Left lung (tissue), 10 donors: ENCODE measurements around the gene GSG1. TPM values are rescaled to one million over a fixed set of nuclear protein-coding genes. Genes with fewer than 3 reads are reported as not detected.
A peak's percentile ranks its signal among the peaks of the same experiment; 100 is the strongest.
"Not testable (repeated sequence)": the region's sequence is repeated elsewhere in the genome, so short reads cannot be mapped to it uniquely, and the experiment has no call there.

ENCODE experiments used
- ATAC-seq: fragments of 200-7000 bp; cut with Tn5 transposase; one replicate; pipeline ENCODE4 v1.9.1; 2020; ENCODE audit warnings: moderate library complexity
- DNase-seq, 4 donors: peaks; one replicate each; pipeline ENCODE4 v3.0.0-alpha.2; 2013 to 2020
- H3K27ac ChIP-seq, 2 donors: fragments of 200-600 bp; sonication (generic) in 1 of 2; one replicate each; pipeline versions ENCODE4 v1.5.0 to v1.8.0; 2020 to 2021
- H3K27me3 ChIP-seq, 2 donors: fragments of 200-600 bp; sonication (generic) in 1 of 2; one replicate each; pipeline versions ENCODE4 v1.5.0 to v1.8.0; 2020 to 2021
- H3K36me3 ChIP-seq, 2 donors: fragments of 200-600 bp; sonication (generic) in 1 of 2; one replicate each; pipeline versions ENCODE4 v1.5.0 to v1.8.0; 2020 to 2021
- H3K4me1 ChIP-seq, 2 donors: fragments of 200-600 bp; one replicate each; pipeline ENCODE4 v1.8.0; 2021
- H3K4me3 ChIP-seq, 2 donors: fragments of 200-600 bp; sonication (generic) in 1 of 2; one replicate each; pipeline versions ENCODE4 v1.5.0 to v1.8.0; 2020 to 2021; ENCODE audit warnings: mild to moderate bottlenecking in 1 of 2
- H3K9me3 ChIP-seq, 2 donors: fragments of 200-600 bp; sonication (generic) in 1 of 2; one replicate each; pipeline versions ENCODE4 v1.5.0 to v1.8.0; 2020 to 2021
- CTCF ChIP-seq, 2 donors: fragments of 200-600 bp; sonication (generic) in 1 of 2; IDR thresholded peaks; one replicate each; pipeline versions ENCODE4 v1.5.0 to v1.8.0; 2021; ENCODE audit warnings: antibody characterized with exemption in 2 of 2
- intact Hi-C, 2 donors: fragments of 100-400 bp; cut with DNase I; formaldehyde crosslinking; loops; one replicate each; pipeline versions ENCODE4 v1.11.2 to v1.14.2; 2022
- polyA plus RNA-seq, 6 donors: library from polyadenylated mRNA; unstranded; fragments of 120-200 nt; gene quantifications; one replicate each; pipeline ENCODE4 v1.2.1, GENCODE V29; 2013; ENCODE audit not compliant: insufficient read length in 6 of 6
- total RNA-seq, 2 donors: library from RNA; stranded (reverse); fragmentation: NEBNext Ultra II Directional; extraction: Animal tissue kit (Norgen Biotek cat#: 25700); gene quantifications; one replicate each; pipeline ENCODE4 v1.2.1, GENCODE V29; 2021
- donor health status: DM: no; HTN: yes; CAD: no.
- donor health status: DM: no; HTN: no; CAD: no.

GSG1 gene
- total and polyA plus RNA-seq, 8 donors: 0.26 to 0.75 (median 0.61) TPM; not detected in 1

GRCh38 chr12:13085968-13086686 is 17.3 kb downstream of the GSG1 start:
- no peaks in the 10 kb centered on the region for H3K9me3 ChIP-seq
- peak; percentile 84 for ATAC-seq
- intact Hi-C loops: loop anchor here in 1 of 2 donors (10.0 kb wide), 1 partner anchor 81 kb away; the partner anchor contains the start of gene HEBP1
- H3K4me1 ChIP-seq: no peaks in the 10 kb centered on the region
- peak in 1 of 4 donors; percentile 13 for DNase-seq
- no peak for TF ChIP-seq CTCF (IDR thresholded peaks at IDR 0.05)
- no peaks in the 10 kb centered on the region for H3K27me3 ChIP-seq
- H3K4me3 ChIP-seq: no peak overlapping the region
- H3K27ac ChIP-seq: no peak overlapping the region
- peaks cover 0 to 1% of the 10 kb centered on the region in 2 donors for H3K36me3 ChIP-seq

- intact Hi-C loops: loop anchor here in 1 of 2 donors (10.0 kb wide), 1 partner anchor 80 kb away; the partner anchor contains the start of gene HEBP1
Observed at GRCh38 chr12:13084898-13085640, 18.4 kb downstream of the GSG1 start.

GRCh38 chr12:13083638-13084037 is 19.8 kb downstream of the GSG1 start:
- not testable (repeated sequence) for H3K27ac ChIP-seq, ATAC-seq, H3K27me3 ChIP-seq, H3K9me3 ChIP-seq, H3K4me3 ChIP-seq, DNase-seq, H3K4me1 ChIP-seq
- peaks cover 0 to 14% of the 10 kb centered on the region in 2 donors for H3K36me3 ChIP-seq
- intact Hi-C loops: loop anchor here in 1 of 2 donors (10.0 kb wide), 1 partner anchor 79 kb away; the partner anchor contains the start of gene HEBP1

More at GRCh38 chr12:13084898-13085640, 18.4 kb downstream of the GSG1 start:
- ATAC-seq (no peak), DNase-seq (no peak)
- no peak overlapping the region for H3K4me3 ChIP-seq
- no peaks in the 10 kb centered on the region for H3K9me3 ChIP-seq
- H3K4me1 ChIP-seq: no peaks in the 10 kb centered on the region
- no peak overlapping the region for H3K27ac ChIP-seq
- no peaks in the 10 kb centered on the region for H3K27me3 ChIP-seq
- TF ChIP-seq CTCF (IDR thresholded peaks at IDR 0.05): no peak
- peaks cover 0 to 12% of the 10 kb centered on the region in 2 donors for H3K36me3 ChIP-seq

GRCh38 chr12:13082861-13083260 is 20.6 kb downstream of the GSG1 start:
- no peak for TF ChIP-seq CTCF (IDR thresholded peaks at IDR 0.05)
- H3K4me3 ChIP-seq: no peak overlapping the region
- DNase-seq (no peak), ATAC-seq (no peak)
- H3K27ac ChIP-seq: no peak overlapping the region
- no peaks in the 10 kb centered on the region for H3K4me1 ChIP-seq
- peaks cover 0 to 14% of the 10 kb centered on the region in 2 donors for H3K36me3 ChIP-seq
- H3K9me3 ChIP-seq: no peaks in the 10 kb centered on the region
- intact Hi-C loops: loop anchor here in 1 of 2 donors (10.0 kb wide), 1 partner anchor 78 kb away; the partner anchor contains the start of gene HEBP1
- H3K27me3 ChIP-seq: no peaks in the 10 kb centered on the region

GRCh38 chr12:13080266-13080665 is 23.2 kb downstream of the GSG1 start:
- H3K36me3 ChIP-seq: peaks cover 0 to 26% of the 10 kb centered on the region in 2 donors
- H3K4me3 ChIP-seq: no peak overlapping the region
- H3K4me1 ChIP-seq: no peaks in the 10 kb centered on the region
- intact Hi-C loops: loop anchor here in 1 of 2 donors (10.0 kb wide), 1 partner anchor 75 kb away; the partner anchor contains the start of gene HEBP1
- H3K27me3 ChIP-seq: no peaks in the 10 kb centered on the region
- no peaks in the 10 kb centered on the region for H3K9me3 ChIP-seq
- TF ChIP-seq CTCF (IDR thresholded peaks at IDR 0.05): no peak
- DNase-seq: no peak
- ATAC-seq: no peak
- no peak overlapping the region for H3K27ac ChIP-seq
